Epithelial cell of esophagus (primary cell): ENCODE measurements around the gene KCNJ5.

Experiments used
- DNase-seq: peaks from one replicate; pipeline ENCODE4 v3.0.0; 2010; ENCODE audit warnings: low read depth
- H3K4me3 ChIP-seq: 2 replicates; pipeline ENCODE4 v1.5.1; 2011; ENCODE audit warnings: mild to moderate bottlenecking, low read length, control low read depth
- TF ChIP-seq, protein P1 (sequence below): IDR thresholded peaks from 2 replicates; pipeline ENCODE4 v1.5.1; 2011; ENCODE audit warnings: low read depth, mild to moderate bottlenecking, low read length, control low read depth, inconsistent platforms; ENCODE audit not compliant: insufficient read depth; ENCODE audit errors: missing control alignments

Gene KCNJ5

DNA sequence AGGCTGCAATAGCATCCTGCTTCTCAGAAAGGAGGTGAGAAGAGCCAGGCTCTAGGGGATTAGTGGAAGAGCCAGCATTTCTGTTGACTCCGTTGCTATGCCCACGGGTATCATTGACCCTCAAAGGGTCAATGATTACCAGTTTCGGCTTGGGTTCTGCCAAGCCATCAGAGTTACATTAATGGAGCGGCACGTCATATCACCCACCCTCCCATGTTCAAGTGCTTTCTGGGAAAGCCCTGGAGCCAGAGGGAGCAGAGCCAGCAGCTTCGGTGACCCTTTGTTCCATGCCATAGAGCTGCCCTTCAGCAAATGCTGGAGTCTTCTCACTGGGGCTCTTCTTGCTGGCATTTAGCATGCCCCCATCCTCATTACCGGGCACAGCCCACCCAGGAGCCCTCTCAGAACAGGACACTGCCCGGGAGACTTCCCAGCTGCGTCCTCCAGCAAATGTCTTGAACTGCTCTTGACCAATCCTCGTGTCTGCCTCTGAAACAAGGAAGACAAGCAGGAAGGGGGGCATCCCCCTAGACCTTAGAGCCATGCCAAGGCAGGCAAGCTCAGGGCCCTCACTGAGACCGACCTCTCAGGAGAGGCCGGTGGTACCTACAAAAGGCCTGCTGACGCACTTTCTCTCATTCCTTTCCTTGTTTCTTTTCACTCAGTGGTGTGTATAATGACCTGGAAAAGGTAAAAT, 38.7 kb upstream of the KCNJ5 start:
- TF ChIP-seq, protein P1, sequence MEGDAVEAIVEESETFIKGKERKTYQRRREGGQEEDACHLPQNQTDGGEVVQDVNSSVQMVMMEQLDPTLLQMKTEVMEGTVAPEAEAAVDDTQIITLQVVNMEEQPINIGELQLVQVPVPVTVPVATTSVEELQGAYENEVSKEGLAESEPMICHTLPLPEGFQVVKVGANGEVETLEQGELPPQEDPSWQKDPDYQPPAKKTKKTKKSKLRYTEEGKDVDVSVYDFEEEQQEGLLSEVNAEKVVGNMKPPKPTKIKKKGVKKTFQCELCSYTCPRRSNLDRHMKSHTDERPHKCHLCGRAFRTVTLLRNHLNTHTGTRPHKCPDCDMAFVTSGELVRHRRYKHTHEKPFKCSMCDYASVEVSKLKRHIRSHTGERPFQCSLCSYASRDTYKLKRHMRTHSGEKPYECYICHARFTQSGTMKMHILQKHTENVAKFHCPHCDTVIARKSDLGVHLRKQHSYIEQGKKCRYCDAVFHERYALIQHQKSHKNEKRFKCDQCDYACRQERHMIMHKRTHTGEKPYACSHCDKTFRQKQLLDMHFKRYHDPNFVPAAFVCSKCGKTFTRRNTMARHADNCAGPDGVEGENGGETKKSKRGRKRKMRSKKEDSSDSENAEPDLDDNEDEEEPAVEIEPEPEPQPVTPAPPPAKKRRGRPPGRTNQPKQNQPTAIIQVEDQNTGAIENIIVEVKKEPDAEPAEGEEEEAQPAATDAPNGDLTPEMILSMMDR: no peak
- no peak for DNase-seq
- H3K4me3 ChIP-seq: no peak overlapping the region

DNA sequence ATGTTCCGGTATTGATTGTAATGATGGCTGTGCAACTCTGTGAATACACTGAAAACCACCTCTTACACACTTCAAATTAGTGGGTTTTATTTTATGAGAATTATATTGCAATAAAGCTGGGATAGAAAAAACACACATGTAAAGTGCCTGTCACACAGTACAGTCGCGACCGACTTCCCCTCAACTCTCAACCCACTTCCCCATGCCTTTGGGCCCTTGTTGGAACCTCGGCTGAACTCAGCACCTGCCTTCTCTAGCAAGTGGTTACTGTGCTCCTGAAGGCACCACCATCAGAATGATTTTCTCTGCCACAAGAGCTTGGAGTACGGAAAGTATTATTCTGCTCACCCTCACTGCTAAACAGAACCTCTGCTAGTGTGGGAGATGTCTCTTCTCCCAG, 37.6 kb upstream of the KCNJ5 start:
- H3K4me3 ChIP-seq: no peak overlapping the region
- TF ChIP-seq, protein P1: no peak
- no peak for DNase-seq

DNA sequence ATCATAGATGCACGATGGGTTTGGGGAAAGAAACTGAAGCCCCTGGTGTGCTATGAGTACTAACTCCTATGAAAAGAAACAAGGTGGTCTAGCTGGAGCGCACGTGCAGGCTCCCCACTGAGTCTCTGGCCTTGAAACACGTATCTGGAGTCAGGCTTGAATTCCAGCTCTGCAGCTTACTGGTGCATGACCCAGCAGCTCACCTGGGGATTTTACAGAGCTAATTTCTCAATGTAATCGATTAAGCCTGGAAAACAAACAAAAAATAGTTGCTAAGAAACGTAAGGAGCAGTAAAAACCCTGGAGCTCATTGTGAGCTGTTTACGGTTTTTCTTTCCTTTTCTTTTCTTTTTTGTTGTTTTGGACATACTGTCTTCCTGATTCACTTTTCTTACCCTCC, 36.3 kb upstream of the KCNJ5 start:
- TF ChIP-seq, protein P1: no peak
- no peak for DNase-seq
- H3K4me3 ChIP-seq: no peak overlapping the region

DNA sequence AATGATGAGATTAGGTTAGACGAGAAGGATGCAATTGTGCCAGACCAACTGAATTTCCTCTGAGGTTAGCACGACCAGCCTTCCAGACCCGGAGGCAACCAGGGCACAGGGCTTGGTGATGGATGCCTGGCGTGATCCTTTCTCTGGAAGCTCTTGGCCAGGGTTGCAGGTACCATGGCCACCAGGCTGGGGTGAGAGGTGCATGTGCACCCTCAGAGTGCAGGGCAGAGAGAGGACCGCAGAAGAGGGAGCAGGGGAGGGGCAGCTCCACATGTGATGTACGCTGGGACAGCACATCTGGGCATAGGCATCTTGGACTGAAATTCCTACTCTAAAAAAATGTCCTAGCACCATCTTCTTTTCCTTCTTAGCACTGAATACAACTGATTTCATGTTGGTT, 34.9 kb upstream of the KCNJ5 start:
- H3K4me3 ChIP-seq: no peak overlapping the region
- DNase-seq: no peak
- TF ChIP-seq, protein P1: no peak

DNA sequence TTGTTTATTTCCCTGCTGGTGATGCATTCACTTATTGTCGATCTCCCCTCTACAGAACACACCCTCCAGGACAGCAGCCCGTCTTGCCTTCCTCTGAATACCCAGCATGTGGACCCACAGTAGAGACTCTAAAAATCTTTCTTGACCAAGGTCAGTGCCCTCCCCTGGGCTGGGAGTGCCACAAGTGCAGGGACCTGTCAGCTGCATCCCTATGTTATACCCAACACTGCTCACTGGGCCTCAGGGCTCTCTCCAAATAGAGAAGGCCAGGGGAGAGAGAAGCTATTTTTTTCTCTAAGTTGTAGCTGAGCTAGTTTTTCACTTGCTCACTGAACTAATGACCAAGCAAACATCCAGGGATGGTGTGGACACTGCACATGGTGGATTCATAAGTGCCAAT, 33.8 kb upstream of the KCNJ5 start:
- TF ChIP-seq, protein P1: no peak
- DNase-seq: no peak
- no peak overlapping the region for H3K4me3 ChIP-seq

DNA sequence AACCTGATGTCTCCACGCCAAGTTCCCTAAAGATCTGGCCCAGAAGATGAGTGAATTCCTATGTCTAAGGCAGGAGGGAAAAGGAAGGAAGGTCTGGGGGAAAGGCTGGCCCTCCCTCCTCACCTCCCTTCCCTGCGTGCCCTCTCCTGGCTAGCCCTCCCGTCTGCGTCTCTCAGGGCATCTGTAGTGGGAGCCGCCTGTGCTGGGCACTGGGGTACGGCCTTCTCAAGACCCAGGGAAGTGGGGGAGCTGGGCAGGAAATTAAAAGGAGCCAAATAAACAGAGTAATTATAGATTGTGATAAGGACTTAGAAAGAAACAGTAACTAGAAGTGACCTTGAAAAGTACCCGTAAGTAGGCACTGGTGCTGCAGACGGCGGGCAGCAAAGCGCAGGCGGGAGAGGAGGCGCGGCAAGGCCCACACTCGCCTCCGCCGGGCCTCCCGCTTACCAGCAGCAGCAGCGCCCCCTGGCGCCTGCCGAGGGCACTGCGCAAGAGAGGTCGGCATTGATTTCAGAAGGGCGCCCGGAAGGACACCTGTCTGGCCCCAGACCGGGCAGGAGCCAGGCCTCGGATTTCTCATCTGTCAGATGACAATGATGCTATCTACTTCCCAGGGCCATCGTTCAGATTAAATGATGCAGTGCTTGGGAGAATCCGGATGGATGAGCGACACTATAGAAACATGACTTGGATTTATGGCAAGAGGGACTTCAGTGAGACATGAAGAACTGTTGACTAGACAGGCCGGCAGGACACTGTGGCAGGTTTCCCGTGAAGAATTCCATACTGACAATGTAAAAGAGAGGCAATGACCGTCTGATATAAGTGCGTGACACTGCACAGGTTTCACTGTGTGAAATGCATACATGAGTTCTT, 31.4 kb upstream of the KCNJ5 start:
- peak; percentile 75 for DNase-seq
- no peak overlapping the region for H3K4me3 ChIP-seq
- TF ChIP-seq, protein P1: peak; percentile 76
